KOPT-K1 (cell line): ENCODE data around the gene RYK.
A peak's percentile ranks its signal among the peaks of the same experiment; 100 is the strongest.

Experiments used
- H3K27ac ChIP-seq: fragments of 200-600 bp; sonication (generic); 2 replicates; pipeline ENCODE4 v1.5.1; 2016; ENCODE audit warnings: antibody characterized with exemption, mild to moderate bottlenecking, low read depth, low read length; ENCODE audit not compliant: poor library complexity, severe bottlenecking
- H3K36me3 ChIP-seq: fragments of 200-600 bp; sonication (generic); 2 replicates; pipeline ENCODE4 v1.5.1; 2017; ENCODE audit warnings: antibody characterized with exemption, mild to moderate bottlenecking, low read length, moderate library complexity; ENCODE audit not compliant: insufficient read depth
- H3K9me3 ChIP-seq: fragments of 200-600 bp; sonication (generic); 2 replicates; pipeline ENCODE4 v1.5.1; 2017; ENCODE audit warnings: antibody characterized with exemption, low read length, mild to moderate bottlenecking; ENCODE audit not compliant: insufficient read depth, poor library complexity, severe bottlenecking

Gene RYK

GRCh38 chr3:134250717-134251220 lies at the start of gene RYK:
Gene RYK (minus strand): TSS chr3:134250859. CDS start chr3:134250654, 205 bp downstream.
- no peaks in the 10 kb centered on the region for H3K9me3 ChIP-seq
- peak within 1 kb of the TSS; percentile 69 for H3K27ac ChIP-seq
- no peaks in the 10 kb centered on the region for H3K36me3 ChIP-seq

GRCh38 chr3:134299888-134300206 lies 49.2 kb upstream of the RYK start:
- no peaks in the 10 kb centered on the region for H3K36me3 ChIP-seq
- H3K9me3 ChIP-seq = peaks cover 8% of the 10 kb centered on the region
- no peak overlapping the region for H3K27ac ChIP-seq

- Histone ChIP-seq H3K9me3 (peaks cover 8% of the 10 kb centered on the region), H3K27ac (no peak overlapping the region), H3K36me3 (no peaks in the 10 kb centered on the region)
Observed at GRCh38 chr3:134299185-134299887, 48.7 kb upstream of the RYK start.

- Histone ChIP-seq H3K27ac (no peak overlapping the region), H3K9me3 (peaks cover 8% of the 10 kb centered on the region), H3K36me3 (no peaks in the 10 kb centered on the region)
Observed at GRCh38 chr3:134298249-134298648, 47.6 kb upstream of the RYK start.

- H3K27ac ChIP-seq = no peak overlapping the region
- H3K36me3 ChIP-seq = no peaks in the 10 kb centered on the region
Observed at GRCh38 chr3:134296616-134297015, 46.0 kb upstream of the RYK start.

GRCh38 chr3:134295930-134296329 lies 45.3 kb upstream of the RYK start:
- H3K36me3 ChIP-seq = no peaks in the 10 kb centered on the region
- no peak overlapping the region for H3K27ac ChIP-seq
- H3K9me3 ChIP-seq = peaks cover 8% of the 10 kb centered on the region

More at GRCh38 chr3:134296616-134297015, 46.0 kb upstream of the RYK start:
- H3K9me3 ChIP-seq = peaks cover 8% of the 10 kb centered on the region

- Histone ChIP-seq H3K9me3 (peaks cover 8% of the 10 kb centered on the region), H3K36me3 (no peaks in the 10 kb centered on the region), H3K27ac (no peak overlapping the region)
Observed at GRCh38 chr3:134294302-134295280, 43.9 kb upstream of the RYK start.

- Histone ChIP-seq H3K36me3 (no peaks in the 10 kb centered on the region), H3K27ac (no peak overlapping the region), H3K9me3 (peaks cover 8% of the 10 kb centered on the region)
Observed at GRCh38 chr3:134291319-134292254, 40.9 kb upstream of the RYK start.

- Histone ChIP-seq H3K9me3 (no peaks in the 10 kb centered on the region), H3K36me3 (no peaks in the 10 kb centered on the region), H3K27ac (no peak overlapping the region)
Observed at GRCh38 chr3:134287512-134287911, 36.9 kb upstream of the RYK start.

GRCh38 chr3:134284438-134284837 lies 33.8 kb upstream of the RYK start:
- H3K36me3 ChIP-seq = no peaks in the 10 kb centered on the region
- no peak overlapping the region for H3K27ac ChIP-seq
- no peaks in the 10 kb centered on the region for H3K9me3 ChIP-seq

GRCh38 chr3:134282659-134283047 lies 32.0 kb upstream of the RYK start:
- Histone ChIP-seq H3K27ac (no peak overlapping the region), H3K9me3 (no peaks in the 10 kb centered on the region)

GRCh38 chr3:134281912-134282658 lies 31.4 kb upstream of the RYK start:
- no peak overlapping the region for H3K27ac ChIP-seq
- no peaks in the 10 kb centered on the region for H3K9me3 ChIP-seq
- no peaks in the 10 kb centered on the region for H3K36me3 ChIP-seq

More at GRCh38 chr3:134282659-134283047, 32.0 kb upstream of the RYK start:
- no peaks in the 10 kb centered on the region for H3K36me3 ChIP-seq

- Histone ChIP-seq H3K27ac (no peak overlapping the region), H3K36me3 (no peaks in the 10 kb centered on the region), H3K9me3 (no peaks in the 10 kb centered on the region)
Observed at GRCh38 chr3:134279466-134279865, 28.8 kb upstream of the RYK start.

- Histone ChIP-seq H3K27ac (no peak overlapping the region), H3K36me3 (no peaks in the 10 kb centered on the region), H3K9me3 (no peaks in the 10 kb centered on the region)
Observed at GRCh38 chr3:134277066-134277660, 26.5 kb upstream of the RYK start.
